Heart left ventricle (tissue), 13 donors: ENCODE data around the gene CNDP2.

Experiments
- POLR2A ChIP-seq, 2 donors: fragments of 450-650 bp; IDR thresholded peaks; one replicate each; pipeline ENCODE4 v1.6.1; 2017; ENCODE audit warnings: antibody characterized with exemption in 2 of 2, mild to moderate bottlenecking in 2 of 2, moderate library complexity in 2 of 2
- TF ChIP-seq, protein P1 (sequence below), 12 donors: fragments of 200-600 bp; sonication (generic) in 4 of 12; IDR thresholded peaks; one replicate each; pipeline versions ENCODE4 v1.5.0 to v1.8.0; 2018 to 2022; ENCODE audit warnings: antibody characterized with exemption in 12 of 12, mild to moderate bottlenecking in 5 of 12
- donor health status: ischemic (EF 13 %, LVEDD 7.1; RV severe dilation, severe dysfunction).
- donor health status: DM: no; HTN: yes; CAD: no.
- donor health status: DM: no; HTN: no; CAD: no.
- donor health status: ischemic (EF 25% LVEDD 6.9; RV normal size, moderate dysfunction).
- donor health status: ischemic (EF 25% LVEDD 5.7; RV mildly dilated, moderate dysfunction).
- donor health status: ischemic (EF 35%, LVEDD 5.7; RV mildly dilated, moderate dysfunction).
- donor health status: nonischemic (EF 11% LVEDD 7.7; RV severe dilation, severe dysfunction).
- donor health status: DM: yes; HTN: yes; CAD: no.
- donor health status: PGD.
- donor health status: ischemic (EF 29% LVEDD 5.4; RV normal size, mild dysfunction).
- donor health status: nonischemic (EF 23%, LVEDD 6.1; RV moderate dilation, normal function).

DNA sequence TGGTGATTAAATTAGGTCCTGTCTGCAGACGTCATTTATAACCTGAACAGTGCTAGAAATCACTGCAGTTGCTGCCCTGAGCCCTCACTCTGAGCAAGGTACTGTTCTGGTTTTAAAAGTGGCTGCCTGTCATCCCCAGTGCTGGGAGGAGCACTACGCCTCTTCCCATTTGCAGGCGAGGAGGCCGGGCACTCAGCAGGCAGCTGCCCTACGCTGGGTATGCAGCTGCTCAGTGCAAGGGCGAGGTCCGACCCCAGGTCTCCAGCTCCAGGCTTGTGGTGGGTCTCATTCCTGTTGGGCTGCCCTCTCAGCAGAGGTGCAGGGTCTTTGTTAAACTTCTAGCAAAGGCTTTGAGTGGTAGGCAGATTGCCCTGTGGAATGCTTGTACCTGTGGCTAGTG, 15.7 kb downstream of the CNDP2 start:
- TF ChIP-seq, protein P1, sequence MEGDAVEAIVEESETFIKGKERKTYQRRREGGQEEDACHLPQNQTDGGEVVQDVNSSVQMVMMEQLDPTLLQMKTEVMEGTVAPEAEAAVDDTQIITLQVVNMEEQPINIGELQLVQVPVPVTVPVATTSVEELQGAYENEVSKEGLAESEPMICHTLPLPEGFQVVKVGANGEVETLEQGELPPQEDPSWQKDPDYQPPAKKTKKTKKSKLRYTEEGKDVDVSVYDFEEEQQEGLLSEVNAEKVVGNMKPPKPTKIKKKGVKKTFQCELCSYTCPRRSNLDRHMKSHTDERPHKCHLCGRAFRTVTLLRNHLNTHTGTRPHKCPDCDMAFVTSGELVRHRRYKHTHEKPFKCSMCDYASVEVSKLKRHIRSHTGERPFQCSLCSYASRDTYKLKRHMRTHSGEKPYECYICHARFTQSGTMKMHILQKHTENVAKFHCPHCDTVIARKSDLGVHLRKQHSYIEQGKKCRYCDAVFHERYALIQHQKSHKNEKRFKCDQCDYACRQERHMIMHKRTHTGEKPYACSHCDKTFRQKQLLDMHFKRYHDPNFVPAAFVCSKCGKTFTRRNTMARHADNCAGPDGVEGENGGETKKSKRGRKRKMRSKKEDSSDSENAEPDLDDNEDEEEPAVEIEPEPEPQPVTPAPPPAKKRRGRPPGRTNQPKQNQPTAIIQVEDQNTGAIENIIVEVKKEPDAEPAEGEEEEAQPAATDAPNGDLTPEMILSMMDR (IDR thresholded peaks at IDR 0.05): no peak
- TF ChIP-seq POLR2A (IDR thresholded peaks at IDR 0.05): no peak
